Measurements from ENCODE around the gene TRAK2. TPM values are rescaled to one million over a fixed set of nuclear protein-coding genes. Genes with fewer than 3 reads are reported as not detected.

Gene TRAK2
- total and polyA plus RNA-seq, 9 of the 15 experiments (the other 6 are each of a cell fraction or from before 2014, with no cell fraction given) = 3.4 to 10.4 (median 7.3) TPM

DNA sequence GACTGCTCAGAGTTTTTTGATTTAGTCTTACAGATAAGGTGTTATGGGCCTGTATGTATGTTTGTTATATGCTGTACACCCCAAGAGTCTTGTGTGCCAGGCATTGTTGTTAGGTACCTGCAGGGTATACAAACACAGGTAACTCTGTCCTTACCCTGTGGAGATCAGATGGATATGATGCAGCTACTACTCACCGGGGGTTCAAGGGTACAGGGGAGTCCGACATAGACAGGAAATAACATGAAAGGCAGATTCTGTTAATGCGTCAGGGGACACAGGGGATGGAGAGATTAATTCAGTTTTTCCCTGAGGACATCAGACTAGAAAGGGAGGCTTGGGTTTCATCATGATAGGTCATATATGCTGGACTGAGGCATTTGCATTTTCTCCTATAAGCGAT lies 31.3 kb downstream of the TRAK2 start (continued):
- TF ChIP-seq, protein P1, sequence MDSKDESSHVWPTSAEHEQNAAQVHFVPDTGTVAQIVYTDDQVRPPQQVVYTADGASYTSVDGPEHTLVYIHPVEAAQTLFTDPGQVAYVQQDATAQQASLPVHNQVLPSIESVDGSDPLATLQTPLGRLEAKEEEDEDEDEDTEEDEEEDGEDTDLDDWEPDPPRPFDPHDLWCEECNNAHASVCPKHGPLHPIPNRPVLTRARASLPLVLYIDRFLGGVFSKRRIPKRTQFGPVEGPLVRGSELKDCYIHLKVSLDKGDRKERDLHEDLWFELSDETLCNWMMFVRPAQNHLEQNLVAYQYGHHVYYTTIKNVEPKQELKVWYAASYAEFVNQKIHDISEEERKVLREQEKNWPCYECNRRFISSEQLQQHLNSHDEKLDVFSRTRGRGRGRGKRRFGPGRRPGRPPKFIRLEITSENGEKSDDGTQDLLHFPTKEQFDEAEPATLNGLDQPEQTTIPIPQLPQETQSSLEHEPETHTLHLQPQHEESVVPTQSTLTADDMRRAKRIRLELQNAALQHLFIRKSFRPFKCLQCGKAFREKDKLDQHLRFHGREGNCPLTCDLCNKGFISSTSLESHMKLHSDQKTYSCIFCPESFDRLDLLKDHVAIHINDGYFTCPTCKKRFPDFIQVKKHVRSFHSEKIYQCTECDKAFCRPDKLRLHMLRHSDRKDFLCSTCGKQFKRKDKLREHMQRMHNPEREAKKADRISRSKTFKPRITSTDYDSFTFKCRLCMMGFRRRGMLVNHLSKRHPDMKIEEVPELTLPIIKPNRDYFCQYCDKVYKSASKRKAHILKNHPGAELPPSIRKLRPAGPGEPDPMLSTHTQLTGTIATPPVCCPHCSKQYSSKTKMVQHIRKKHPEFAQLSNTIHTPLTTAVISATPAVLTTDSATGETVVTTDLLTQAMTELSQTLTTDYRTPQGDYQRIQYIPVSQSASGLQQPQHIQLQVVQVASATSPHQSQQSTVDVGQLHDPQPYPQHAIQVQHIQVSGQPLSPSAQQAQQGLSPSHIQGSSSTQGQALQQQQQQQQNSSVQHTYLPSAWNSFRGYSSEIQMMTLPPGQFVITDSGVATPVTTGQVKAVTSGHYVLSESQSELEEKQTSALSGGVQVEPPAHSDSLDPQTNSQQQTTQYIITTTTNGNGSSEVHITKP (IDR thresholded peaks at IDR 0.05; ENCODE audit: partially characterized antibody) = no peak
- TF ChIP-seq NFE2L1 (tag; IDR thresholded peaks at IDR 0.05; ENCODE audit: borderline replicate concordance, low read depth) (no peak), HDAC6 (IDR thresholded peaks at IDR 0.05; ENCODE audit: low read depth, low read length) (no peak), ZNF316 (IDR thresholded peaks at IDR 0.05) (no peak), TCF3 (CRISPR knock-in tag; IDR thresholded peaks at IDR 0.05) (no peak)
- TF ChIP-seq, protein P2, sequence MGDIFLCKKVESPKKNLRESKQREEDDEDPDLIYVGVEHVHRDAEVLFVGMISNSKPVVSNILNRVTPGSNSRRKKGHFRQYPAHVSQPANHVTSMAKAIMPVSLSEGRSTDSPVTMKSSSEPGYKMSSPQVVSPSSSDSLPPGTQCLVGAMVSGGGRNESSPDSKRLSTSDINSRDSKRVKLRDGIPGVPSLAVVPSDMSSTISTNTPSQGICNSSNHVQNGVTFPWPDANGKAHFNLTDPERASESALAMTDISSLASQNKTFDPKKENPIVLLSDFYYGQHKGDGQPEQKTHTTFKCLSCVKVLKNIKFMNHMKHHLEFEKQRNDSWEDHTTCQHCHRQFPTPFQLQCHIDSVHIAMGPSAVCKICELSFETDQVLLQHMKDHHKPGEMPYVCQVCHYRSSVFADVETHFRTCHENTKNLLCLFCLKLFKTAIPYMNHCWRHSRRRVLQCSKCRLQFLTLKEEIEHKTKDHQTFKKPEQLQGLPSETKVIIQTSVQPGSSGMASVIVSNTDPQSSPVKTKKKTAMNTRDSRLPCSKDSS (IDR thresholded peaks at IDR 0.05; ENCODE audit: low read depth, partially characterized antibody) = no peak
- TF ChIP-seq, protein P3, sequence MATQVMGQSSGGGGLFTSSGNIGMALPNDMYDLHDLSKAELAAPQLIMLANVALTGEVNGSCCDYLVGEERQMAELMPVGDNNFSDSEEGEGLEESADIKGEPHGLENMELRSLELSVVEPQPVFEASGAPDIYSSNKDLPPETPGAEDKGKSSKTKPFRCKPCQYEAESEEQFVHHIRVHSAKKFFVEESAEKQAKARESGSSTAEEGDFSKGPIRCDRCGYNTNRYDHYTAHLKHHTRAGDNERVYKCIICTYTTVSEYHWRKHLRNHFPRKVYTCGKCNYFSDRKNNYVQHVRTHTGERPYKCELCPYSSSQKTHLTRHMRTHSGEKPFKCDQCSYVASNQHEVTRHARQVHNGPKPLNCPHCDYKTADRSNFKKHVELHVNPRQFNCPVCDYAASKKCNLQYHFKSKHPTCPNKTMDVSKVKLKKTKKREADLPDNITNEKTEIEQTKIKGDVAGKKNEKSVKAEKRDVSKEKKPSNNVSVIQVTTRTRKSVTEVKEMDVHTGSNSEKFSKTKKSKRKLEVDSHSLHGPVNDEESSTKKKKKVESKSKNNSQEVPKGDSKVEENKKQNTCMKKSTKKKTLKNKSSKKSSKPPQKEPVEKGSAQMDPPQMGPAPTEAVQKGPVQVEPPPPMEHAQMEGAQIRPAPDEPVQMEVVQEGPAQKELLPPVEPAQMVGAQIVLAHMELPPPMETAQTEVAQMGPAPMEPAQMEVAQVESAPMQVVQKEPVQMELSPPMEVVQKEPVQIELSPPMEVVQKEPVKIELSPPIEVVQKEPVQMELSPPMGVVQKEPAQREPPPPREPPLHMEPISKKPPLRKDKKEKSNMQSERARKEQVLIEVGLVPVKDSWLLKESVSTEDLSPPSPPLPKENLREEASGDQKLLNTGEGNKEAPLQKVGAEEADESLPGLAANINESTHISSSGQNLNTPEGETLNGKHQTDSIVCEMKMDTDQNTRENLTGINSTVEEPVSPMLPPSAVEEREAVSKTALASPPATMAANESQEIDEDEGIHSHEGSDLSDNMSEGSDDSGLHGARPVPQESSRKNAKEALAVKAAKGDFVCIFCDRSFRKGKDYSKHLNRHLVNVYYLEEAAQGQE (IDR thresholded peaks at IDR 0.05; ENCODE audit: borderline replicate concordance) = no peak
- TF ChIP-seq, protein P3 (CRISPR knock-in tag; IDR thresholded peaks at IDR 0.05; ENCODE audit: low read depth) = no peak

Data from K562 (cell line).